ENCODE results near the gene ZNF865. TPM values are rescaled to one million over a fixed set of nuclear protein-coding genes. Genes with fewer than 3 reads are reported as not detected.
A peak's percentile ranks its signal among the peaks of the same experiment; 100 is the strongest.

The ZNF865 gene
- total and polyA plus RNA-seq, 10 of the 15 experiments (the other 5 are each of a cell fraction or from before 2014, with no cell fraction given), result 0.02 to 18.3 (median 0.90) TPM

GRCh38 chr19:55655648-55656040, 50.2 kb downstream of the ZNF865 start (continued):
- TF ChIP-seq RELB (IDR thresholded peaks at IDR 0.05; ENCODE audit: low read depth), result peak; percentile 72
- TF ChIP-seq SPI1 (IDR thresholded peaks at IDR 0.05; ENCODE audit: borderline replicate concordance, insufficient read depth, low read depth, low read length), result no peak
- no peak for TF ChIP-seq ZZZ3 (IDR thresholded peaks at IDR 0.05; ENCODE audit: control insufficient read depth, insufficient read length, low read depth)
- no peak for TF ChIP-seq HDGF (IDR thresholded peaks at IDR 0.05)
- no peak for TF ChIP-seq CUX1 (IDR thresholded peaks at IDR 0.05; ENCODE audit: insufficient replicate concordance, low read depth, low read length)
- peak; percentile 75; the same call in 1 of the 2 replicates for TF ChIP-seq NKRF (conservative IDR thresholded peaks at IDR 0.05)
- no peak for TF ChIP-seq SIX5 (IDR thresholded peaks at IDR 0.05; ENCODE audit: low read depth, low read length, severe bottlenecking)
- TF ChIP-seq BHLHE40 (IDR thresholded peaks at IDR 0.05; ENCODE audit: borderline replicate concordance in 1 of 2, low read depth in 2 of 2, low read length in 1 of 2), result 0 out of 4 replicates have a peak, but pooled peaks of 1 of the 2 experiments have one; percentile 37
- TF ChIP-seq NR2C2 (IDR thresholded peaks at IDR 0.05; ENCODE audit: borderline replicate concordance, control insufficient read depth, insufficient read length, low read depth), result no peak
- no peak for TF ChIP-seq NFIC (IDR thresholded peaks at IDR 0.05; ENCODE audit: low read depth, low read length)
- peak; percentile 4; the same call in 1 of the 2 replicates for TF ChIP-seq RAD51 (IDR thresholded peaks at IDR 0.05)
- 0 out of 2 replicates have a peak, but pooled peaks have one; percentile 22 for TF ChIP-seq MEF2A (IDR thresholded peaks at IDR 0.05; ENCODE audit: insufficient read depth, low read depth, low read length)
- TF ChIP-seq SIN3A (IDR thresholded peaks at IDR 0.05; ENCODE audit: low read depth, low read length), result no peak; the same call in 1 of the 2 replicates
- TF ChIP-seq MEF2B (IDR thresholded peaks at IDR 0.05; ENCODE audit: partially characterized antibody, poor library complexity, severe bottlenecking), result no peak
- no peak for TF ChIP-seq SP1 (IDR thresholded peaks at IDR 0.05; ENCODE audit: low read depth, low read length)
- 0 out of 2 replicates have a peak, but pooled peaks have one; percentile 12 for TF ChIP-seq CBFB (IDR thresholded peaks at IDR 0.05; ENCODE audit: low read depth)
- no peak for TF ChIP-seq MYB (IDR thresholded peaks at IDR 0.05; ENCODE audit: borderline replicate concordance, low read depth, low read length)
- TF ChIP-seq DPF2 (IDR thresholded peaks at IDR 0.05), result no peak
- TF ChIP-seq ZNF217 (IDR thresholded peaks at IDR 0.05), result no peak
- no peak for TF ChIP-seq NR2C1 (IDR thresholded peaks at IDR 0.05)
- 0 out of 2 replicates have a peak, but pooled peaks have one; percentile 19 for TF ChIP-seq WRNIP1 (IDR thresholded peaks at IDR 0.05; ENCODE audit: borderline replicate concordance, low read depth, low read length)
- peak; percentile 13; the same call in 1 of the 2 replicates for TF ChIP-seq SMC3 (IDR thresholded peaks at IDR 0.05; ENCODE audit: borderline replicate concordance, low read length)
- no peak for TF ChIP-seq LARP7 (IDR thresholded peaks at IDR 0.05)
- no peak for TF ChIP-seq HDAC6 (IDR thresholded peaks at IDR 0.05; ENCODE audit: unreplicated experiment)
